HEK293T (cell line): ENCODE data around the gene OR2C3.

ENCODE experiments used
- CTCF ChIA-PET: fragments of 350-600 bp; formaldehyde crosslinking; extraction: SDS; loops from one replicate; lab custom pipeline; 2021; ENCODE audit warnings: antibody characterized with exemption, inconsistent platforms; lab: Yijun Ruan, JAX
- POLR2A ChIA-PET: fragments of 350-600 bp; formaldehyde crosslinking; extraction: SDS; loops from one replicate; lab custom pipeline; 2020; ENCODE audit warnings: antibody characterized with exemption, inconsistent platforms; lab: Yijun Ruan, JAX
- DNase-seq: peaks from one replicate; pipeline ENCODE4 v3.0.0; 2012; ENCODE audit warnings: mixed read lengths; ENCODE audit errors: extremely low spot score
- ARNT ChIP-seq: fragments of 450-650 bp; IDR thresholded peaks from 2 replicates; pipeline ENCODE4 v1.6.1; 2017; ENCODE audit warnings: mild to moderate bottlenecking
- BHLHE40 ChIP-seq: fragments of 450-650 bp; IDR thresholded peaks from 2 replicates; pipeline ENCODE4 v1.6.1; 2016; ENCODE audit warnings: mild to moderate bottlenecking, moderate library complexity, borderline replicate concordance
- CTBP1 ChIP-seq: fragments of 450-650 bp; IDR thresholded peaks from 2 replicates; pipeline ENCODE4 v1.6.1; 2016; ENCODE audit warnings: borderline replicate concordance
- ELF4 ChIP-seq: fragments of 450-650 bp; IDR thresholded peaks from 2 replicates; pipeline ENCODE4 v1.6.1; 2017; ENCODE audit warnings: antibody characterized with exemption
- FOXA1 ChIP-seq: fragments of 450-650 bp; IDR thresholded peaks from 2 replicates; pipeline ENCODE4 v1.6.1; 2016; ENCODE audit warnings: mild to moderate bottlenecking
- FOXK2 ChIP-seq: fragments of 450-650 bp; IDR thresholded peaks from 2 replicates; pipeline ENCODE4 v1.6.1; 2016; ENCODE audit warnings: mild to moderate bottlenecking
- FOXM1 ChIP-seq: fragments of 450-650 bp; IDR thresholded peaks from 2 replicates; pipeline ENCODE4 v1.6.1; 2017; ENCODE audit warnings: mild to moderate bottlenecking, borderline replicate concordance
- HDGF ChIP-seq: fragments of 450-650 bp; IDR thresholded peaks from 2 replicates; pipeline ENCODE4 v1.6.1; 2017; ENCODE audit warnings: antibody characterized with exemption, borderline replicate concordance
- L3MBTL2 ChIP-seq: fragments of 450-650 bp; conservative IDR thresholded peaks from 2 replicates; pipeline ENCODE4 v1.6.1; 2016; ENCODE audit warnings: mild to moderate bottlenecking
- LEF1 ChIP-seq: fragments of 450-650 bp; IDR thresholded peaks from 2 replicates; pipeline ENCODE4 v1.6.1; 2017; ENCODE audit warnings: mild to moderate bottlenecking, borderline replicate concordance
- NFRKB ChIP-seq: fragments of 450-650 bp; IDR thresholded peaks from 2 replicates; pipeline ENCODE4 v1.6.1; 2016; ENCODE audit warnings: mild to moderate bottlenecking, moderate library complexity
- SP1 ChIP-seq: fragments of 450-650 bp; IDR thresholded peaks from 2 replicates; pipeline ENCODE4 v1.6.1; 2017
- SUZ12 ChIP-seq: fragments of 450-650 bp; IDR thresholded peaks from 2 replicates; pipeline ENCODE4 v1.6.1; 2016; ENCODE audit warnings: mild to moderate bottlenecking
- TARDBP ChIP-seq: fragments of 450-650 bp; IDR thresholded peaks from 2 replicates; pipeline ENCODE4 v1.6.1; 2016
- ZNF384 ChIP-seq: fragments of 450-650 bp; IDR thresholded peaks from 2 replicates; pipeline ENCODE4 v1.6.1; 2016
- TF ChIP-seq, protein P1 (sequence below): fragments of 450-650 bp; IDR thresholded peaks from 2 replicates; pipeline ENCODE4 v1.6.1; 2016

Gene OR2C3

DNA sequence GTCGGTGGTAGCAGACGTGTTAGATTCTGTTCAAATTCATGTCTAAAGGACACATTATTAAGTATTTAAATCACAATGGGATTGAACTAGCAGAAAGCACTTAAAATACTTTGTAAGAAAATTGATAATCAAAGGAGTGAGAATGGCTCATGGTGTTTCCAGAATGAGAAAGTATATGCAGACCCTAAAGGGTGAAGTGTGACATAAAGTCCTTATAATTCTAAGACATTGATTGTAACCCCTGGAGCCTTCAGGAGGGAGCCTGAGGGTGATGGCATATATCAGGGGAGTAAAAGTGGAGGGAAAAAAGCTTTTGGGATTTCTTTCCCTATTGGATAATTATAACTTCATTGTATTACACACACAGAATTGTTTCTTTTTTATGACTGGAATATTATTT, at the start of gene OR2C3:
TSS of gene OR2C3 (minus strand) at position 101 of the 400 bp plus-strand sequence. CDS start 3,929 bp downstream, outside the sequence.
- ChIA-PET CTCF (no interaction called here), POLR2A (no interaction called here)
- DNase-seq = no peak
- no peak for TF ChIP-seq HDGF
- no peak for TF ChIP-seq FOXK2
- TF ChIP-seq NFRKB = no peak
- TF ChIP-seq, protein P1, sequence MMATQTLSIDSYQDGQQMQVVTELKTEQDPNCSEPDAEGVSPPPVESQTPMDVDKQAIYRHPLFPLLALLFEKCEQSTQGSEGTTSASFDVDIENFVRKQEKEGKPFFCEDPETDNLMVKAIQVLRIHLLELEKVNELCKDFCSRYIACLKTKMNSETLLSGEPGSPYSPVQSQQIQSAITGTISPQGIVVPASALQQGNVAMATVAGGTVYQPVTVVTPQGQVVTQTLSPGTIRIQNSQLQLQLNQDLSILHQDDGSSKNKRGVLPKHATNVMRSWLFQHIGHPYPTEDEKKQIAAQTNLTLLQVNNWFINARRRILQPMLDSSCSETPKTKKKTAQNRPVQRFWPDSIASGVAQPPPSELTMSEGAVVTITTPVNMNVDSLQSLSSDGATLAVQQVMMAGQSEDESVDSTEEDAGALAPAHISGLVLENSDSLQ = no peak
- no peak for TF ChIP-seq SUZ12
- TF ChIP-seq ZNF384 = no peak
- no peak for TF ChIP-seq L3MBTL2
- TF ChIP-seq ARNT = no peak
- TF ChIP-seq LEF1 = no peak

DNA sequence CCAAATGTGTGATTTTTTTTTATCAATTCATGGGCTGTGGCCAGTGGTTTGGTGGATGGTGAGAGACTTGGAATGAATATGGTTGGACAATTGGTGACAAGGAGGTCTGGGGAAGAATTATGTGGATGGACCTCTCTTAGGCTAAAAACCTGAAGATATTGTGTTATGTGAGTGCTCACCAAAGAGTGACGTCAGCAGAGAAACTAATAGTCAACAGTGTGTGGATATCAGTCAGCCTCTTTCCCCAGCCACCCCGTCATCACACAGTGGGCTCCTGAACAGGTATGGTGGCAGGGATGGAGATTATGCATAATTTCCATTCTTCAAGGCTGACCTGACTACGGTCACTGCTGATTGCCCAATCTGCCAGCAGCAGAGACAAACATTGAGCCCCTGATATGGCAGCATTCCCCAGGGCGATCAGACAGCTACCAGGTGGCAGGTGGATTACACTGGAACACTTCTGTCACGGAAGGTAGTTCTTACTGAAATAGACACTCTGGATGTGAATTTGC, 42.8 kb upstream of the OR2C3 start:
- no peak for DNase-seq
- TF ChIP-seq CTBP1 (no peak), TARDBP (no peak), SUZ12 (no peak), HDGF (no peak), SP1 (no peak), NFRKB (no peak), FOXM1 (no peak), ELF4 (no peak), BHLHE40 (no peak), ARNT (no peak), LEF1 (no peak), L3MBTL2 (no peak), FOXK2 (no peak), ZNF384 (no peak), FOXA1 (no peak)
- TF ChIP-seq, protein P1 = no peak
- ChIA-PET POLR2A (no interaction called here), CTCF (no interaction called here)

DNA sequence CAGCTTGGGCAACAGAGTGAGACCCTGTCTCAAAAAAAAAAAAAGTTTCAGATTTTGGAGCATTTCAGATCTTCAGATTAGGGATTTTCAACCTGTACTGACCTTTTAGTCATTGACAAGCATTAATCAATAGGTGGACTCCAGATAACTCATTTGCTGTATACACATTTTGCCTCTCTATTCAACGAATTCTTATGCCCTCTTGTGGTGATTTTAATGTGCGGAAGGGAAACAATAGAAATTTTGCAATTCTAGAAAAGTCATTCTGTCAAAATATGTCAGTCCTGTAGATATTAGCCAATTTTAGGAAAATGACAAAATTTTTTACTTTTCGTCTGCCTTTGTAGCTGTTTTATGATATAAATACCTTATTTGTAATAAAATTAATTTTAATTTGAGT, 40.3 kb upstream of the OR2C3 start:
- ChIA-PET CTCF (no interaction called here), POLR2A (no interaction called here)
- no peak for DNase-seq
- no peak for TF ChIP-seq CTBP1
- no peak for TF ChIP-seq FOXK2
- TF ChIP-seq TARDBP = no peak
- TF ChIP-seq BHLHE40 = no peak
- TF ChIP-seq NFRKB = no peak
- no peak for TF ChIP-seq ZNF384

DNA sequence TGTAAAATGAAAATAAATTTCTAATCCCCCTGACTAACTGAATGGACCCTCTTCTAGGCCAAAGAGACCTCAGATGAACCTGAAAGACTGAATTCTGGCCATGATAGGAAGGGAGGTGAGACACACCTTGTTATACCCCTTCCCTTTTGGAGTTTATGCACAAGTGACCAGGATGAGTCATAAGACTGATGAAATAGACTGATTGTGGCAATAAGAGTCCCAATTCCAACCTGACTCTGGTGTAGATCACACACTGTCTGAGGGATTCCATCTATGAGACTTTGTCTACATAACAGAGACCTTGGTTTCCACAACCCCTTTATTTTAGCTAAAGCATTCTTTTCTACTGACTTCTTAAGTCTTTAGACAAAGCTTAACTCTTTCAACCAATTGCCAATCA, 38.4 kb upstream of the OR2C3 start:
- POLR2A ChIA-PET = no interaction called here
- DNase-seq = no peak
- TF ChIP-seq CTBP1 (no peak), HDGF (no peak), FOXK2 (no peak), FOXM1 (no peak), ARNT (no peak), BHLHE40 (no peak), L3MBTL2 (no peak), FOXA1 (no peak), LEF1 (no peak), SUZ12 (no peak), SP1 (no peak), ELF4 (no peak)
- TF ChIP-seq, protein P1 = no peak
- CTCF ChIA-PET = no interaction called here

GRCh38 chr1:247574236-247574635, 38.0 kb upstream of the OR2C3 start:
- no peak for DNase-seq
- CTCF ChIA-PET = no interaction called here
- TF ChIP-seq FOXM1 = no peak
- no peak for TF ChIP-seq FOXK2
- TF ChIP-seq BHLHE40 = no peak
- TF ChIP-seq ZNF384 = no peak
- TF ChIP-seq, protein P1 = no peak
- no peak for TF ChIP-seq TARDBP
- no peak for TF ChIP-seq NFRKB
- no peak for TF ChIP-seq SP1
- TF ChIP-seq SUZ12 = no peak
- no peak for TF ChIP-seq CTBP1
- TF ChIP-seq FOXA1 = no peak
- POLR2A ChIA-PET = no interaction called here

DNA sequence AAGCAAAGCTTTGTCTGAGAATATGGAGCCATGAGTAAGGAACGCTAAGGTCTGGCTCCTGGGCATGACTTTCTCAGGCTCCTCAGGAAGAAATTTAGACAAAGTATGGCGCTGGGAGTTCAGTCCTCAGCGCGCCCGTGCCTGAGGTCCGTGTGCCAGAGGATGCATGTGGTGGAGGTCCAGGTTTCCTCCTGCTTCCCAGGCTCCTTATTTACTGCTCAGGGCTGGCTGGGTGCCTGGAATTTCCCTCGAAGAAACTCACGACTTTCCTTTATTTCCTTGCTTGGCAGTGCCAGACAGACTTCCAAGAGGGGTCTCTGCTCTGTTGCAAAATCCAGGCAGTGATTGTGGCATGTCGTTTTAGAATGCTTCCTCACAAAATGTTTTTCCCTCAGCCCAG, 26.0 kb upstream of the OR2C3 start:
- CTCF ChIA-PET = no interaction called here
- no peak for TF ChIP-seq ARNT
- TF ChIP-seq, protein P1 = no peak
- no peak for TF ChIP-seq FOXA1
- no peak for TF ChIP-seq FOXM1
- no peak for TF ChIP-seq FOXK2
- TF ChIP-seq BHLHE40 = no peak
- POLR2A ChIA-PET = no interaction called here
- DNase-seq = no peak
